Measurements from ENCODE around the gene SERINC3.

The SERINC3 gene

GRCh38 chr20:44455126-44455525 lies 66.7 kb downstream of the SERINC3 start:
- no peak for DNase-seq (ENCODE audit: low read depth)
- no peak overlapping the region for H3K4me3 ChIP-seq (replicated peaks; ENCODE audit: low read depth, low read length)
- no peak for TF ChIP-seq CTCF (IDR thresholded peaks at IDR 0.05; ENCODE audit: low read length, missing control alignments)

GRCh38 chr20:44454306-44454963 lies 67.4 kb downstream of the SERINC3 start:
- TF ChIP-seq CTCF (IDR thresholded peaks at IDR 0.05; ENCODE audit: low read length, missing control alignments): no peak
- no peak overlapping the region for H3K4me3 ChIP-seq (replicated peaks; ENCODE audit: low read depth, low read length)
- no peak for DNase-seq (ENCODE audit: low read depth)

- TF ChIP-seq CTCF (IDR thresholded peaks at IDR 0.05; ENCODE audit: low read length, missing control alignments): no peak
- no peak for DNase-seq (ENCODE audit: low read depth)
These were observed 70.9 kb downstream of the SERINC3 start for GRCh38 chr20:44450903-44451450.

GRCh38 chr20:44450281-44450889 lies 71.5 kb downstream of the SERINC3 start:
- TF ChIP-seq CTCF (IDR thresholded peaks at IDR 0.05; ENCODE audit: low read length, missing control alignments): no peak
- H3K4me3 ChIP-seq (replicated peaks; ENCODE audit: low read depth, low read length): no peak overlapping the region
- no peak for DNase-seq (ENCODE audit: low read depth)

More at GRCh38 chr20:44450903-44451450, 70.9 kb downstream of the SERINC3 start:
- no peak overlapping the region for H3K4me3 ChIP-seq (replicated peaks; ENCODE audit: low read depth, low read length)

GRCh38 chr20:44449864-44450263 lies 72.0 kb downstream of the SERINC3 start:
- TF ChIP-seq CTCF (IDR thresholded peaks at IDR 0.05; ENCODE audit: low read length, missing control alignments): no peak
- DNase-seq (ENCODE audit: low read depth): no peak
- H3K4me3 ChIP-seq (replicated peaks; ENCODE audit: low read depth, low read length): no peak overlapping the region

- TF ChIP-seq CTCF (IDR thresholded peaks at IDR 0.05; ENCODE audit: low read length, missing control alignments): peak; percentile 32
- no peak for DNase-seq (ENCODE audit: low read depth)
- no peak overlapping the region for H3K4me3 ChIP-seq (replicated peaks; ENCODE audit: low read depth, low read length)
These were observed 72.9 kb downstream of the SERINC3 start for GRCh38 chr20:44448753-44449546.
